Activated T-cell treated with anti-CD3 and anti-CD28 coated beads, Interleukin-2, amount 50 U/mL, for 4 hours (primary cell): ENCODE results near the gene ZBTB45. TPM values are rescaled to one million over a fixed set of nuclear protein-coding genes. Genes with fewer than 3 reads are reported as not detected.

Experiments
- ATAC-seq, 2 donors: fragments of 200-7000 bp; cut with Tn5 transposase; one replicate each; pipeline ENCODE4 v1.10.0; 2021
- DNase-seq: peaks from one replicate; pipeline ENCODE4 v3.0.0-alpha.2; 2020
- H3K27me3 Mint-ChIP-seq: one replicate; pipeline ENCODE4 v1.8.0; 2021; ENCODE audit warnings: low read depth, mixed read lengths
- H3K36me3 Mint-ChIP-seq: one replicate; pipeline ENCODE4 v1.8.0; 2022; ENCODE audit warnings: mixed read lengths; ENCODE audit not compliant: insufficient read depth
- H3K4me1 Mint-ChIP-seq: one replicate; pipeline ENCODE4 v1.8.0; 2021; ENCODE audit warnings: low read depth, mixed read lengths
- H3K4me3 Mint-ChIP-seq: one replicate; pipeline ENCODE4 v1.8.0; 2021; ENCODE audit warnings: mild to moderate bottlenecking, moderate library complexity, mixed read lengths
- H3K9me3 Mint-ChIP-seq: one replicate; pipeline ENCODE4 v1.8.0; 2021; ENCODE audit warnings: mixed read lengths
- total RNA-seq, 3 donors: library from RNA; stranded (reverse); gene quantifications; one replicate each; pipeline ENCODE4 v1.2.1, GENCODE V29; 2021

The ZBTB45 gene
- total RNA-seq, 3 donors from 2014 or later = 15.4 to 16.7 (median 16.1) TPM

DNA sequence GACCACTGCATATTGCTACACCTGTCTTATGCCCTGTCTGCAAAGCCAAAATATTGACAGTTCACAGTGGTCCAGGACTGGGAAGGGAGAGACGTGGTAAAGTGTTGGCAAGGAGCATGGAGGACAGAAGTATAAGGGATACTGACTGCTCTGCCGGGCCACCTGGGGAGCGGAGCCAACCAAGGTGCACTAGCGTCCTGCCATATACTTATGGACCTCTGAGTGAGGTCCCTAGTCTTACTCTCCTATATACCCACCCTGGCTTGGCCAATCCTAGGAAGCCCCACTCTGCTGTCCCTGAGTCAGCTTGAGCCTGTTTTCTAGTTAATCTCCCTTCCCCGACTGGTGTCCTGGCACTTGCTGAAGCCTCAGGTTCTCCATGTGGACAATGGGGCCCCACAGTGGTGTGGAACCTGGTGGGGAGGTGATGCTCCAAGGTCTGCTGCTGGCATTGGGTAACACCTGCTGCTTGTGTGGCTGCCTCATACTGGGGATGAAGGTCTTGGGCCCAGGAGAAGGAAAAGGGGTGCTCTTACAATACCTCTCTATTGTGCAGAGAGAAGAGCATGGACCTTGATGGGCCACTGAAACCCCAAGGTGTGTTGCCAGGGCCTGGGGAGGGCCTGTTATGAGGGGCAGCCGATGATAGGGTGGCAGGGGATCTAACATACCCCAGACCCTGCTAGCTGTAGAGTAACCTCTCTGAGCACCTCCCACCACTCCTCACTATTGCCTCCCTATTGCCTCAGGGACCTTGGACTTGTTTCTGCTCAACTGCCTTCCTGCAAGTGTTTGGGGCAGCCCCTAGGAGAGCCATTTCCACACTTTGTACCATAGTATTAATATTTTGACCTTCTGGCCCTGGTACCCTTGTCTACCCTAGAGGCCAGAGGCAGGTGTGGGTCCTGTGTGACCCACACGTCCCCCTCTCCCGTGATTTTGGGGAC is 17.5 kb upstream of the ZBTB45 start:
- DNase-seq = no peak
- peak overlapping the region; percentile 26 for H3K4me3 Mint-ChIP-seq
- ATAC-seq = no peak
- peaks cover 8% of the 10 kb centered on the region for H3K27me3 Mint-ChIP-seq
- no peaks in the 10 kb centered on the region for H3K36me3 Mint-ChIP-seq
- peaks cover 4% of the 10 kb centered on the region for H3K4me1 Mint-ChIP-seq
- H3K9me3 Mint-ChIP-seq = no peaks in the 10 kb centered on the region

DNA sequence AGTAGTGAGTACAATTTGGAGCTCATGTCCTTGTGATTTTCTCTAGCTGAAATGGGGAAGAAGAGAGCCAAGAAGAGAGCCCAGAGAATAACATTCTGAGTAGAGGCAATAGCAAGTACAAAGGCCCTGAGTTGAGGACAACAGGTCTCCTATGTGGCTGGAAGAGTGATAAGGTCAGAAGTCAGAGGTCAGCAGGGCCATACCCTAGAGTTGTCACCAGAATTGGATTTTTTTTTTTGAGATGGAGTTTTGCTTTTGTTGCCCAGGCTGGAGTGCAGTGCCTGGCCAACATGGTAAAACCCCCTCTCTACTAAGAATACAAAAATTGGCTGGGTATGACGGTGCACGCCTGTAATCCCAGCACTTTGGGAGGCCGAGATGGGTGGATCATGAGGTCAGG is 16.2 kb upstream of the ZBTB45 start:
- ATAC-seq (no peak), DNase-seq (no peak)
- Mint-ChIP-seq H3K9me3 (no peaks in the 10 kb centered on the region), H3K4me1 (peaks cover 7% of the 10 kb centered on the region), H3K4me3 (no peak overlapping the region), H3K36me3 (no peaks in the 10 kb centered on the region), H3K27me3 (peaks cover 8% of the 10 kb centered on the region)

DNA sequence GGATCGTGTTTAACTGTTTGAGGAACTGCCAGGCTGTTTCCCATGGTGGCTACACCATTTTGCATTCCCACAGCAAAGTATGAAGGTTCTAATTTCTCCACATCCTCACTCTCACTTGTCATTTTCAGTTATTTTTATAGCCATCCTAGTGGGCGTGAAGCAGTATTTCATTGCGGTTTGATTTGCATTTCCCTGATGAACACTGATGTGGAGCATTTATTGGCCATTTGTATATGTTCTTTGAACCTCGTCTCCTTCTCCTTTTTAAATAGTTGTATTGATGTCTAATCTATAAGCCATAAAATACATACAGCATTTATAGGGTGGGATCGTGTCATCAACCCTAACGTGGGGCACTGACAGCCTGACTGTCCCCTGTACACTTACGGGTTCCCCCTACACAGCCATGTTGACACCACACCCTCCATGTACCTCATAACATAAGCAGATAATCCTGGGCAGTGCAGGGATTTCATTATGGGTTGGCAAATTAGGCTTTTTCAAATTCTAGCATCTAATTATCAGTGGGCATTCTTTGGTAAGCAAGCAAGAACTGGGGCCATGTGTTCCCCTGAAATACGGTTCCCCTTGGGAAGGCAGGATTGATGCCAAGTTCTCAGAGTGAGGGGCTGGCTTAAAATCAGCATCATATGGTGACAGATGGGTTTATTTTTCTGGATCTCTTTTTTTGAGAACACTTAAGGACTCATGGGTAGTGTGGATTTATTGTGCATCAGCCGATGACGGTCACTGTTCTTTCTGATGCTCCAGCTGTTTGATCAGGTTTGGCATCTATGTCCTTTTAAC is 11.6 kb upstream of the ZBTB45 start:
- no peak overlapping the region for H3K4me3 Mint-ChIP-seq
- H3K4me1 Mint-ChIP-seq = peaks cover 2% of the 10 kb centered on the region
- H3K36me3 Mint-ChIP-seq = no peaks in the 10 kb centered on the region
- ATAC-seq = no peak
- H3K27me3 Mint-ChIP-seq = peaks cover 2% of the 10 kb centered on the region
- no peaks in the 10 kb centered on the region for H3K9me3 Mint-ChIP-seq
- DNase-seq = no peak

DNA sequence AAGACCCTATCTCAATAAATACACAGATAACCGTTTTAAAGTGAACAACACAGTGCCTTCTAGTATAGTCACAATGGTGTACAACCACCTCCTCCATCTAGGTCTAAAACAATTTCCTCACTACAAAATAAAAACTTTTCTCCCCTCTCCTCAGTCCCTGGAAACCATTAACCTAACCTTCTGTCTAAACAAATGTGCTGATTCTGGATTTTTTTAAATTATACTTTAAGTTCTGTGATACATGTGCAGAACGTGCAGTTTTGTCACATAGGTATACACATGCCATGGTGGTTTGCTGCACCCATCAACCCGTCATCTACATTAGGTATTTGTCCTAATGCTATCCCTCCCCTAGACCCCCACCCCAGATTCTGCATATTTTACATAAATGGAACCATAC is 9.8 kb upstream of the ZBTB45 start:
- H3K36me3 Mint-ChIP-seq = no peaks in the 10 kb centered on the region
- ATAC-seq (no peak), DNase-seq (no peak)
- H3K4me1 Mint-ChIP-seq = peaks cover 2% of the 10 kb centered on the region
- H3K9me3 Mint-ChIP-seq = no peaks in the 10 kb centered on the region
- no peak overlapping the region for H3K4me3 Mint-ChIP-seq
- peaks cover 2% of the 10 kb centered on the region for H3K27me3 Mint-ChIP-seq

DNA sequence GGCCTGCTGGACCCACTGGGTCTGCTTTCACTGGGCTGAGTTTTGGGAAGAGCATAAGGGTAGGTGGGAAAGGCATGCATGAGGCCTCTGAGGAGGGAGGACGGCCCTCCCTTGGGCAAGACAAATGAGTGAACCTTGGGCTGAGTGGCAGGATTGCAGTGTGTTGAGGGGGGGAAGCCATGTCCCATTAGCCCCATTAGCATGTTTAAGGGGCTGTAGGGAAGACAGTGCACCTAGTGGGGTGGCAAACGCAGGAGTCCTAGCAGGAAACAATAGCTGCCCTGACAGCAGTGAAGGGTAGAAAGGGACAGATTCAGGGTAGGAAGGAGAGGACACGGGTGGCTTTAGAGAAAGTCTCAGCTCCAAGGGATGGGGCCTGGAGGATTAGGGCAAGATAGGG is 3.1 kb upstream of the ZBTB45 start:
- no peaks in the 10 kb centered on the region for H3K27me3 Mint-ChIP-seq
- peaks cover 1% of the 10 kb centered on the region for H3K36me3 Mint-ChIP-seq
- ATAC-seq (no peak), DNase-seq (no peak)
- peaks cover 23% of the 10 kb centered on the region for H3K4me1 Mint-ChIP-seq
- H3K4me3 Mint-ChIP-seq = no peak overlapping the region
- no peaks in the 10 kb centered on the region for H3K9me3 Mint-ChIP-seq

DNA sequence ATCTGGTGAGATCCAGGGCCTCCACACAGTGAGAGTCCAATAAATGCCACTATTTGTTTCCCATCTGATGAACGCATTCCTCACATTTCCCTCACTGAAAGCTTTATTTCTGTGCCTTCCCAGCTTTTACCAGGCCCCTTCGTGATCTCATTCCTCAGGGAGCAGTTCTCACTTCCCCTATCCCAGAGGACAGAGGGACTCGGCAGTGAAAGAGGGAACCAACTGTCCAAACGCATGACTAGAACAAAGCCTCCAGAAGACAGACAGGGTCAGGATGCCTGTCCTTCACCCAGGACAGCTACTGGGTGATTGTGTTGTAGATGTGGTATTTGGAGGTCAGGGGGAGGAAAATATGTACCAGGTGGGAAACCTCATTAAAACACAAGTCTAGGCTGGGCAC is 2.0 kb upstream of the ZBTB45 start:
- no peaks in the 10 kb centered on the region for H3K9me3 Mint-ChIP-seq
- DNase-seq (no peak), ATAC-seq (no peak)
- no peaks in the 10 kb centered on the region for H3K27me3 Mint-ChIP-seq
- peaks cover 25% of the 10 kb centered on the region for H3K4me1 Mint-ChIP-seq
- peaks cover 1% of the 10 kb centered on the region for H3K36me3 Mint-ChIP-seq
- peak overlapping the region; percentile 37 for H3K4me3 Mint-ChIP-seq

DNA sequence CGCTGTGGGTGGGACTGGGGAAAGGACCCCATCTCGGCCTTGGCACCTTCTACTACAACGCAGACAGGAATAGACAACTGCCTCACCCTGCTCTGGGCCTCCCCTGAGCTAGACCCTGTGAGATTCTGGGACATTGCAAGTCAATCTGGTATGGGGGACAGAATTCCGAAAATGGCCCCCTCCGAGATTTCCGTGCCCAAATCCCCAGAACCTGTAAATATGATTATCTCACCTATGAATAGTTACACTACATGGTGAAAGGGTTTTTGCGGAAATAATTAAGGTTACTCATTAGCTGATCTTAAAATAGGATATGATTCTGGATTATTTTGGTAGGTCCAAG is 618 bp upstream of the ZBTB45 start:
- peaks cover 9% of the 10 kb centered on the region for H3K36me3 Mint-ChIP-seq
- peak overlapping the region; percentile 97 for H3K4me3 Mint-ChIP-seq
- H3K27me3 Mint-ChIP-seq = no peaks in the 10 kb centered on the region
- peaks cover 34% of the 10 kb centered on the region for H3K4me1 Mint-ChIP-seq
- DNase-seq (no peak), ATAC-seq (no peak)
- H3K9me3 Mint-ChIP-seq = no peaks in the 10 kb centered on the region

DNA sequence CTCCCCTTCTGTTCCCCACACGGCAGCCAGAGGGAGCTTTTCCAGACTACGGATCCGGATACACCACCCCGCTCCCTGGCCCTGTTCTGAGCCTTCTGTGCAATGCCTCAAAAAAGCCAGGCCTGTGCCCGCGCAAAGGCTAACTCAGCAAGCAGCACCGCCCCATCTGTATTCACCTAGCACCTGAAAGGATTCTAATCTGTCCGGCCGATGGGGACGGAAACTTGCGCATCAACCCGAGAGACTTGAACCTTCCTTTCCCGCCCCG is 589 bp downstream of the ZBTB45 start:
- Mint-ChIP-seq H3K36me3 (peaks cover 10% of the 10 kb centered on the region), H3K4me1 (peaks cover 39% of the 10 kb centered on the region), H3K4me3 (peak overlapping the region; percentile 97), H3K27me3 (no peaks in the 10 kb centered on the region), H3K9me3 (no peaks in the 10 kb centered on the region)
- ATAC-seq (peak; percentile 5 to 11), DNase-seq (peak; percentile 41)

DNA sequence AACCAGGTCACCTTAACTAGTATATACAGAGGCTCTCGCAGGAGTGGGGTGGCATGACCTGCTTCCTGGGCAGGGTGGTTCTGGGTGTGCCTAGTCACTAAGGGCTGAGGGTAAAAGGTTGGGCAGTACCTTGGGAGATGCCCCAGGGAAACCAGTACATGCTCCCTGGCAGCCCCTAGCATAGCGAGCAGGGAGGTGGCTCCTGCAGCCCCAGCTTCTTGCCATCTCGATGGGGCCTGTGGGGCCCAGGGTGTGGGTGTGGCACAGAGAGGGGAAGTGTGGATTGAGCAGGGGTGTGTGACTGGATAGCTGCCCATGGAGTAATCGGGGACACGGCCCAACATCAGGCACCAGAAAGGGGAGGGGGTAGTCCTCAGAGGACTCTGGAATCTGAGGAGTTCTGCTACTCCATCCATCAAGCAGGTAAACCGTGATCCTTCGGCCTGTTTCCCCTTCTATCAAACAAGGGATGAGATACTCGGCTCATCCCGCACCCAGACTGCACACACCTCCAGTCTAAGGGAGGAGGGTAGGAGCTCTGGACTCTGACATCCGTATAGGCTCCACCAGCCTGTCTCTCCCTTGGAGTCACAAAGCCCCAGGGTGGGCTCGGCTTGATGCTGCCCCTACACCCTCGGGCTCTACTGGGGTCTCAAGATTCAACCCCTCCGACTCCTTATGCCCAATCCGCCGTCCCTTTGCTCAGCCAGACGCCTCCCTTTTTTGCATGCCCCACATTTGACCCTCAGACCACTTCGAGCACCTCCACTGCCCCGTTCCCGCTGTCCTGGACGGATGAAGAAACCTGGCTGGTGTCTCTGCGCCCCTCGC is 1.1 kb downstream of the ZBTB45 start:
- DNase-seq = no peak
- Mint-ChIP-seq H3K9me3 (no peaks in the 10 kb centered on the region), H3K4me1 (peaks cover 42% of the 10 kb centered on the region), H3K36me3 (peaks cover 10% of the 10 kb centered on the region), H3K27me3 (no peaks in the 10 kb centered on the region), H3K4me3 (peak overlapping the region; percentile 97)
- no peak for ATAC-seq

DNA sequence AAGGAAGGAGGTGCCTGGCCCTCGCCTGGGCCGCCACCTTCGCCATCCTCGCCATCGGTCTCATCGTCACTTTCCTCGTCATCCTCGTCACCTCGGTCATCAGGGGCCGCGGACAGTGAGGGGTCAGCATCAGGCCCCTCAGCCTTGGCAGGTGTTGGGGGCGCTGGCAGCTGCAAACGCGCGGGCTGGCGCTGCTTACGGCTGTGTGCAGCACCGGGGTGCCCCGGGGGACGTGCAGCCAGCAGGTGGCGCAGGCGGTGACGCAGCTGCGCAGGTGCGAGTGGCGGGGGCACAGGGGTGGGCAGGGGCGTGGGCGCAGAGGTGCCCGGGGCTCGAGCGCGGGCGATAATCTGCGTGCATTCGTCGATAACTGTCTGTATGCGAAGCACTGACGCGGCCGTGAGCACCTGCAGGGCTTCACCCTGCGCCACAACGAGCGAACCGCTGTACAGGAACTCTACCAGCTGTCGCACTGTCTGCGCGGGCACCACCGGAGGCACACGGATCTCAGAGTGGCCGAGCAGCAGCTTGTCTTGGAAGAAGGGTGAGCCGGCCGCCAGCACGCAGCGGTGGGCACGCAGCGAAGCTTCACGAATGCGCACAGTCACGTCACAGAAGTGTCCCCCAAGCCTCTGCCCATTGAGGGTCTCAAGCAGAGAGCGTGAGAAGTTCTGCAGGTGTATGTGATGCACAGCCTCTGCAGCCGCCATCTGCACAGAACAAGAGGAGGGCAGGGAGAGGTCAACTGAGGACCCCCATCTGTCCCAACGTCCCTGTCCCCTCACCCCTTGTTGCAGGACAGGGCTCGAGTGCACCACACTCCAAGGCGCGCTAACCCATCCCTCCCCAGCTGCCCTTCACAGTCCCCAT is 2.4 kb downstream of the ZBTB45 start:
- peaks cover 10% of the 10 kb centered on the region for H3K36me3 Mint-ChIP-seq
- H3K4me3 Mint-ChIP-seq = peak overlapping the region; percentile 29
- no peak for ATAC-seq
- no peaks in the 10 kb centered on the region for H3K9me3 Mint-ChIP-seq
- no peak for DNase-seq
- no peaks in the 10 kb centered on the region for H3K27me3 Mint-ChIP-seq
- peaks cover 42% of the 10 kb centered on the region for H3K4me1 Mint-ChIP-seq

DNA sequence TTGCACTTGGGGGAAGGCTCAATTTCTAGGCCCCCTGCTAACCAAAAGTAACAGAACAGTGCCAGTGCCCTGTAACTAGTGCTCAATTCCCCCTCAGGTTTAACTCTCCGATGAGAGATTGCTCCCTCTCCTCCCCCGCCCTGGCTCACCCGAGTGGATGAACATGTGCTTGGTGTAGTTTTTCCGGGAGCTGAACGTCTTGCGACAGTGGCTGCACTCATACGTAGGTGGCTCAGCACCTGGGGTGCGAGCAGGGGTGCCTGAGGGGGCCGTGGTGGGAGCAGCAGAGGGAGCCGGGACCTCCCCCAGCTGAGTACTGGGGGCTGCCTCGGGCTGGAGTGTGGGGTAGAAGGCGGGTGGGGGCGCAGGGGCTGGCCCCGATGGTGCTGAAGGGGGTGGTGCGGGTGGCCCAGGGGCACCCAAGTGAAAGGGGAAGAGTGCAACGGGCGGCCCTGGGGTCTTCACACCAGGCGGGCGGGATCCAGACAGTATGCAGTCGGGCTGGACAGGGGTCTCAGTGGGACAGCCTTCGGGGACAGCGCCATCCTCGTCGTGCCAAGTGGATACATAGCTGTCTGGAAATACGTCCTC is 3.3 kb downstream of the ZBTB45 start:
- DNase-seq (no peak), ATAC-seq (no peak)
- Mint-ChIP-seq H3K36me3 (peaks cover 10% of the 10 kb centered on the region), H3K9me3 (no peaks in the 10 kb centered on the region), H3K27me3 (no peaks in the 10 kb centered on the region), H3K4me1 (peaks cover 39% of the 10 kb centered on the region), H3K4me3 (peak overlapping the region; percentile 69)

DNA sequence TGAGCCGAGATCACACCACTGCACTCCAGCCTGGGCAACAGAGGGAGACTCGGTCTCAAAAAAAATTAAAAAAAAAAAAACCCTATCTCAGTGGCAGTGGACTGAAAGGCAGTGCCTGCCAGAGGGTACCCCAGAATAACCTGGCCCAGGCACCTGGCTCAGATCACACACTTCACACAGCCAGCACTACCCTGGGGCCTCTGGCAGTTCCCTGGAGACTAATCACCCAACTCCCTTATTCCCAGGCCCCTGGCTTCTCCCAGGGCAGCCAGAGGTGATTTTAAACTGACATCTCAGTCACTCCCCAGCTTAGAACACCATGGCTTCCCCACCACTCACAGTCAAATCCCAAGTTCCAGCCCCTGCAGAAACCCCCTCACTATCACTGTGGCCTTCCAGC is 4.4 kb downstream of the ZBTB45 start:
- Mint-ChIP-seq H3K27me3 (no peaks in the 10 kb centered on the region), H3K36me3 (peaks cover 10% of the 10 kb centered on the region), H3K4me3 (peak overlapping the region; percentile 82), H3K4me1 (peaks cover 37% of the 10 kb centered on the region), H3K9me3 (no peaks in the 10 kb centered on the region)
- DNase-seq (no peak), ATAC-seq (no peak)

DNA sequence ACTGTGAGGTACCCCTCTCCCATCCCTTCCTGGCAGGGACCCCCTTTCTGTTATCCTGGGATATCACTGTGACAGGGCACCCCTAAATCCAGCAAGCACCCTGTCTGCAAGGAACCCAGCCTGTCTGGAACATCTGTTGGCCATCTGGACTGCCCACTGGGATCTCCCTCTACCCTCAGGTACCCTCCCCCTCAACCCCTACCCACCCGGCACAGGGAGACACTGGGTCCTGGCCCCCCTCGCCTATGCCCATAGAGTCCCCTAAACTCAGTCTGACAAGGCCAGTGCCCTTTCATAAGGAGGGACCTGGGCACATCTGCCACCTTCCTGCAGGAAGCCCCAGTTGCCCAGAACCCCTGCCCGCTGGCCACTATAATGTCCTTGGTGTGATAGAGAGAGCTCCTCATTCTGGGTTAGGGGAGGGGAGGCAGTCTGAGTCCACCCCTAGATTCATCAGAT is 5.0 kb downstream of the ZBTB45 start:
- Mint-ChIP-seq H3K4me1 (peaks cover 32% of the 10 kb centered on the region), H3K36me3 (peaks cover 10% of the 10 kb centered on the region), H3K9me3 (no peaks in the 10 kb centered on the region), H3K4me3 (peak overlapping the region; percentile 82), H3K27me3 (no peaks in the 10 kb centered on the region)
- DNase-seq (no peak), ATAC-seq (no peak)
